HL-60/S4 treated with retinoic acid at 250 ng/mL for 4 days and 3 days (cell line): ENCODE results near the gene P2RX6.

ENCODE experiments used
- in situ Hi-C: fragments of 300-500 bp; cut with MboI; formaldehyde crosslinking; loops from 2 replicates; pipeline ENCODE4 v1.7.0; 2022; ENCODE audit warnings: low sequenced_read_pairs

P2RX6 gene

DNA sequence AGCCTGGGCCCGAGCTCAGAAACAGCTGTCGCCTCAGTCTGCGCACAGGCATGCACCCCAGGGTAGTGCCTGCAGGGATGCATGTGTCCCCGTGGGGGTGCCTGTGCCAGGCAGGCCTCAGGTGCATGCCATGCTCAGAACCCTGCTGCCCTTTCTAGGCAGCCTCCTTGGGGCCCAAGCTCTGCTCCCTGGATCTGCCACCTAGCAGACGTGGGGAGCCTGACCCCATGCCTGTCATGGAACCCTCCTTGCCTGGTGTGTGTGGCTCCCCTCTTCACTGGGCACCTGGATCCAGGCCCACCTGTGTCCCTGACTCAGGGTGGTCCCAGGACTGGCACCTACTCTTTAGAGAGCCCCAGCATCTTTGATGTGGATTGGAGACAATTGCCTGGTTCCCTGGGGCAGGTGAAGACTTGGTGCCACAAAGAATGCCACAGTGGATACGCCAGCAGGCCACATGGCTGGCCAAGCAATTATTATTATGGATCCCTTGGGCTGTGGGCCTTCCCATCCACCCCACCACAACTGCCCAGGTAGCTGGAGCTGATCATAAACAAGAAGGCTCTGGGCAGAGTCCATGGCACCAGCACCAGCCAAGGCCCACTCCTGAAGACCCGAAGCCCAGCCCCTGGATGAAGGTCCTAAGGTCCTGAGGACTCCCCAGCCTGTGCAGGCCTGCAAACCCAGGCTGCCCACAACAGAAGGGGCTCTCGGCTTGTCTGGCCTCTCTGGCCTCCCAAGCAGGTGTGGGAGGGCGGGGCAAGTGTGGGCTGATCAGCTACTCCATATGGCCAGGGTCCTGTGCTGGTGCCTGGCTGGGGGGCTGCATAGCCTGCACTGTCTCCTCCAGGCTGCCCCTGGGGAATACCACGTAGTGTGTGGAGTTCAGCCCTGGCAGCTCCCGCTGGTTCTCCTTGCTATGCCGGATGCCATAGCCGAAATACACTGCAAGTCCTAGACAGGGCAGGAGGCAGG lies 13.6 kb downstream of the P2RX6 start:
- in situ Hi-C loops: no loop called here

DNA sequence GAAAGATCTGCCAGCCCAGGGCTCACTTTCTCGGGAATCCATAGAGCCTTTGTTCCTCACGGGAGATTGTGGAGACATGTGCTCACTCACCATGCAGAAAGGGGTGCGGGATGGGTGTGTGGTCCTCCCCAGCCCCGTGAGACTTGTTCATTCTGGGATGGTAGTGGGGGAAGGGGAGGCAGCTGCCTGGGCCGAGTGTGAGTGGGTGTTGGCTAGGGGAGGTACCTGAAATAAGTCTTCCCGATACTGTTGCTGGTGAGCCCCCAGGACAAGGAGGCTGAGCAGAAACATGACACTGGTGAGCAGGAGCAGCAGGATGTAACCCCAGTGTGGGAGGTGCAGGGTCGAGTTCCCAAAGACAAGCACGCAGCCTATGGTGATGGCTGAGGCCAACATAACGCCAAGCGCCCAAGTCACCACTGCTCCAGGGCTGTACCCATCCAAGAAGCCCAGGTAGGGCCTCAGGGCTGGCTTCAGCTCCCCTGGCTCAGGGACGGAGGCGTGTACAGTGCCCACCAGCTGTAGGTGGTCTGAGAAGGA lies 14.6 kb downstream of the P2RX6 start:
- in situ Hi-C loops: loop anchor here (10.0 kb wide), 1 partner anchor 65 kb away; no protein-coding TSS in a partner anchor

DNA sequence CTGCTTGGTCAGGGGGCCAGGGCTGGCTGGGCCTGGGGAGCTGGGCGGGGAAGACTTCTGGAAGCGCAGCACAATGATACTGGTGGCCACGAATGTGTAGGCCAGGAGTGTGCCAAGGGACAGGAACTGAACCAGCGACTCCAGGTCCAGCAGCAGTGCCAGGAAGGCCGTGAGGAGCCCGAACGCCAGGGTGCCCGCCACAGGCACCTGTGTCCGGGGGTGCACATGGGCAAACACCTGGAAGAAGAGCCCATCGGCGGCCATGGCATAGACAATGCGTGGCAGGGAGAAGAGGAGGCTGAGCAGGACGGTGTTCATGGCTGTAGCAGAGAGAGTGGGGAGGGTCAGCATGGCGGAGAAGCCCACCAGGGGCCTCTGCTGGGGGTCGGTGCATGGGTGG lies 15.1 kb downstream of the P2RX6 start:
- in situ Hi-C loops: loop anchor here (10.0 kb wide), 1 partner anchor 65 kb away; no protein-coding TSS in a partner anchor

DNA sequence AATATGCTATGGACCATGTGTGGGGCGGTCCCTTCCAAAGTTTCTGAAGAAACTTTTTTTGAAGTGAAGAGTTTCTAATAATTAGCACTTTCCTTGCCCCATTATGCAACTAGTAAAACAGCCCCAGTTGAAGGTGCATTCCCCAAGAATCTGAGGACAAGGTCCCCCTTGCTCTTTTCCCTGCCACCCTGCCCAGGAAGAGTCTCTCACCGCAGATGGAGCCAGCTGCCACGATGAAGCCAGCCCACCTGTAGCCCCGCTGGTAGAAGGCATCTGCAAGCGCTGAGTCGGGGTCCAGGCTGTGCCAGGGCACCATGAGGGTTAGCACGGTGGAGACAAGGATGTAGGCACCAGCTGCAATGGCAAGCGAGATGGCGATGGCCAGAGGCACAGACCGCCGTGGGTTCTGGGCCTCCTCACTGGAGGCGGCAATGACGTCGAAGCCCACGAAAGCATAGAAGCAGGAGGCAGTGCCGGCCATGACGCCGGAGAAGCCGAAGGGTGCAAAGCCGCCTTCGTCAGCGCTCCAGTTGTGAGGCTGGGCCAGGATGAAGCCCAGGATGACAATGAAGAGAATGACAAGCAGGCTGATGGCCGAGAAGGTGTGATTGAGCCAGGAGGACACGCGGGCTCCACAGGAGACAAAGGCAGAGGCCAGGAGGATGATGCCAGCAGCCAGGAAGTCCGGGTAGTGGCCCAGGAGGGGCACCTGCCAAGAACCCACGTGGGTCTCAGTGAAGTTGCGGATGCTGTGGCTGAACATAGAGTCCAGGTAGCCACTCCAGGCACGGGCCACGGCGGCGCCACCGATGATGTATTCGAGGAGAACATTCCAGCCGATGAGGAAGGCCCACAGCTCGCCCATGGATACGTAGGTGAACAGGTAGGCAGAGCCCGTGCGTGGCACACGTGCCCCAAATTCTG lies 15.9 kb downstream of the P2RX6 start:
- in situ Hi-C loops: loop anchor here (10.0 kb wide), 1 partner anchor 64 kb away; no protein-coding TSS in a partner anchor

DNA sequence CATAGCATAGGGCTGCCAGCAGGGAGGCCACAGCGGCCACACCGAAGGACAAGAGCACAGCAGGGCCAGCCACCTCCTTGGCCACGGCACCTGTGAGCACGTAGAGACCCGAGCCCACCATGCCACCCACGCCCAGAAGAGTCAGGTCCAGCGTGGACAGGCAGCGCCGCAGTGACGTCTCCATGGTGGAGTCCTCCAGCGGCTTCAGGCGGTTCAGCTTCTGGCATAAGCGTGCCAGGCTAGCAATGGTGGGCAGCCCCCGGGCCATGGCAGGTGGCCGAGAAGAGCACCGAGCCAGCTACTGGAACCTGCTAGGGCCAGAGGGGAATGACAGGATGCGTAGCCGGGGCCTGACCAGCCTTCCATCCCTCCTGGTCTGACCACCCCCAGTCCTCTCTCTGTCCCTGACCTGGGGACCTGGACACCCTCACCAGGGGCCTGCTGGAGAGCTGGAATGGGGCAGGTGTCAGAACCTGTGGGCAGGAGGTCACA lies 16.6 kb downstream of the P2RX6 start:
- in situ Hi-C loops: loop anchor here (10.0 kb wide), 1 partner anchor 63 kb away; no protein-coding TSS in a partner anchor

DNA sequence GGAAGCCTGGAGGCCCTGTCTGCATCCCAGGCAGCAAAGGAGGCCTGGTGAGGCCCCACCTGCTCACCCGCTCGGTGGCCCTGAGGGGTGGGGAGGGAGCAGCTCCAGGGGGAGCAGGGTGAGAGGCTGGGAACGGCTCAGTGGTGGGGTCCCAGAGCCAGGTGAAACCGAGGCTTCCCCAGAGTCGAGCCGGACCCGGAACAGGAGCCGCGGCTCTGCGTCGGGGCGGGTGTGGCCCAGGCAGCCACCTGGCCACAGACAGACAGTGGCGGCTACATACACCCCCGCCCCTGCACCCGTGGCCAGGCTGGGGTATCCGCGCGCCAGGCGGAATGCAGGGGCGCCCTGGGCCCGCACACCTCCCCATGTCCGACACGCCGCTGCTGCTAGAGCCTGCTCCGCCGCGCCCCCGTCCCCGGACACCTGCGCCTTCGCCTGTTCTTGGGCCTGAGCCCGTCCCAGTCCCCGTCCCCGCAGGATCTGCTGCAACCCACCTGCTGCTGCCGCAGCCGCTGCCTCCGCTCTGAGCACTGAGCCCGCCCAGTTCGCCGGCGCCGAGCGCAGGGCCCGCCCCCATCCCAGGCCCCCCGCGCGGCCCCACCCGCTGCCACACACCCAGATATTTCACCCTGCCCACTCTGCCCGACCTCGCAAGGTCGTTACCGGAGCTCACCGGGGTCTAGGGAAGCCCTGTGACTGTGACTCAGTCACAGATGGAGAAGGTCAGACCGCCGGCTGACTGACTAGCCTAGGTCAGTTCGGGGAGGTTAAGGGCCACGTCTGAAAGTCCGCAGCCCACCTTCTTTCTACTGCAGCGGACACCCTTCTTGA lies 17.3 kb downstream of the P2RX6 start, which contains the start of gene SLC7A4:
Gene SLC7A4, minus strand, starts transcription at position 525 of the 831 bp plus-strand sequence. CDS start 749 bp downstream, outside the sequence.
- in situ Hi-C loops: loop anchor here (10.0 kb wide), 1 partner anchor 63 kb away; no protein-coding TSS in a partner anchor

DNA sequence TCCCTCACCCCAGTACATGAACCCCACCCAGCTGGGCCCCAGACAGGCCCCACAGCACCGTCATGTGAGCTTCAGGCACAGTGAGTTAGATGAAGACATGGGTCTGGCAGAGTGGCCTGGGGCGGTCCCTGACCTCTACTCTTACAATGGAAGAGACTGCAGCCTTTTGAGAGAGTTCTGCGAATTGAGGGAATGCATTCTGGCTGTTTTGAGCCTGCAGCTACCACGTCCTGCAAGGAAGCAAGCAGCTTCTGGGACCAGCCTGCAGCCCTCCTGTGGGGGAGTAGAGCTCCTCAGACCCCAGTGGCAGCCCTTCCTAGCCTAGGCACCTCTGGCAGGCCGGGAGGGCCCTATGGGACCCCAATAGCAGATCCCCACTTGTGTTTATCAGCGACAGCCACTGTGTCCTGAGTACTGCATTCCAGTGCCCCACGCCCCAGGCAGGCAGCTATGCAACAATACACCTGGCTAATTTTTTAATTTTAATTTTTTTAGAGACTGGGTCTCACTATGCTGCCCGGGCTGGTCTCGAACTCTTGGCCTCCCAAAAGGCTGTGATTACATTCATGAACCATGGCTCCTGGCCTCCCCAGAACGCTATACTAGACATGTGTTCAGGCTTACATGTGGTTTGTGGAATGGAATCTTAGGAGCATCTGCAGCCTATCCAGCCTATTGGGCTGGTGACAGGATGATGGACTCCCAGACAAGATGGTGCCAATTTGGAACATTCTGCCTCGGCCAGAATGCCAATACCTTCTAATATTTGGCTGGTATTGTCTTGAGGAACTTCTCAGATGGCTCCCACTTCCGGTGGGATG lies 18.1 kb downstream of the P2RX6 start:
- in situ Hi-C loops: loop anchor here (10.0 kb wide), 1 partner anchor 62 kb away; no protein-coding TSS in a partner anchor

DNA sequence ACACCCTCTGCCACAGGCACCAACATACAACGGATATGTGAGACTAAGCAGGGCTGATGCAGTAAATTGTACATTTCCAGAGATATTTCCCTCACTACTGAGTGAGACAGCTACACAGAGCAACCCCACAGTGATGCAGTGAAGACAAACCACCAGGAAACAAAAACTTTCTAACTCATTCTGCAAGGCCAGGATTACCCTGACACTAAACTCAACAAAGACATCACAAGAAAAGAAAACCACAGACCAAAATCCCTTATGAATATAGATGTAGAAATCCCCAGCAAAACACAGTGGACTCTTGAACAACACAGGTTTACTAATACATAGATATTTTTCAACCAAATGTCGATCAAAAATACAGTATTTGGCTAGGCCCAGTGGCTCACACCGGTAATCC lies 18.9 kb downstream of the P2RX6 start:
- in situ Hi-C loops: loop anchor here (10.0 kb wide), 1 partner anchor 61 kb away; no protein-coding TSS in a partner anchor

DNA sequence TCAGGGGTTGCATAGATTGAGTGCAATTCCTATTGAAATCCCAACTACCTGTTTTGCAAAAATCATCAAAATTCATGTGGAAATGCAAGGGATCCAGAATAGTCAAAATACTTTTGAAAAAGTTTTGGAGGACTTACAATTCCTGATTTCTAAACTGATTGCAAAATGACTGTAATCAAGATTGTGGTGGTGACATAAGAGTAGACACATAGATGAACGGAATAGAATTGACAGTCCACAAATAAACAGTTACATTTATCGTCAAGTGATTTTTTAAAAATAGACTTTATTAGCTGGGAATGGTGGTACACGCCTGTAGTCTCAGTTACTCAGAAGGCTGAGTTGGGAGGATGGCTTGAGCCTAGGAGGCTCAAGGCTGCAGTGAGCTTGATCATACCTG lies 20.0 kb downstream of the P2RX6 start:
- in situ Hi-C loops: loop anchor here (10.0 kb wide), 1 partner anchor 60 kb away; no protein-coding TSS in a partner anchor

DNA sequence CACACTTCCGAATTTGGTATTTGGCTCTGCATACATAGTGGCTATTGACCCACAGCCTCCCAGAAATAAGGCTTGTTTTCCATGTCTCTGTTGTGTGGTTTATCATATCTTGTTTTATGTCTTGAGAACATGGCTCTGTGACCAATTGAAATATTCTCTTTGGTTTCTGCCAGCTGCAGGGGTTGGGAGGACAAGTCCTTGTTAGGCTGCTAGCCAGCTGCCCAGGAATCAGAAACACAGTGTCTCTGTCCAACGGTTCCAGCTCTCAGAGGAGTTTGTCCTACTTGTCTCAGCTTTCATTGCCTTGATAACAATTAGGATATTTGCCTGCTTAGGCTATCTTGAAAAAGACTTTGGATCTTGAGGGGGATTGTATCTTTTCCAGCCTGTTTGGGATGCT lies 23.4 kb downstream of the P2RX6 start:
- in situ Hi-C loops: loop anchor here (10.0 kb wide), 1 partner anchor 56 kb away; no protein-coding TSS in a partner anchor

DNA sequence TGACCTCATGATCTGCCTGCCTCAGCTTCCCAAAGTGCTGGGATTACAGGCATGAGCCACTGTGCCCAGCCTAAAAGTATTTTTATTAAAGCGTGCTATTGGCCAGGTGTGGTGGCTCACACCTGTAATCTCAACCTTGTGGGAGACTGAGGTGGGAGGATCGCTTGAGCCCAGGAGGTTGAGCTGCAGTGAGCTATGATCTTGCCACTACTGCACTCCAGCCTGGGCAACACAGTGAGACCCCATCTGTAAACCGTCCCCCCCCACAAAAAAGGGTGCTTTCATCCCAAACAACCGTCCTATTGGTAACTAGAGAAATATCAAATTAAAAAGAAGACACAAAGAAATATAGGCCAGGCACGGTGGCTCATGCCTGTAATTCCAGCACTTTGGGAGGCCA lies 24.2 kb downstream of the P2RX6 start:
- in situ Hi-C loops: loop anchor here (10.0 kb wide), 1 partner anchor 56 kb away; no protein-coding TSS in a partner anchor

DNA sequence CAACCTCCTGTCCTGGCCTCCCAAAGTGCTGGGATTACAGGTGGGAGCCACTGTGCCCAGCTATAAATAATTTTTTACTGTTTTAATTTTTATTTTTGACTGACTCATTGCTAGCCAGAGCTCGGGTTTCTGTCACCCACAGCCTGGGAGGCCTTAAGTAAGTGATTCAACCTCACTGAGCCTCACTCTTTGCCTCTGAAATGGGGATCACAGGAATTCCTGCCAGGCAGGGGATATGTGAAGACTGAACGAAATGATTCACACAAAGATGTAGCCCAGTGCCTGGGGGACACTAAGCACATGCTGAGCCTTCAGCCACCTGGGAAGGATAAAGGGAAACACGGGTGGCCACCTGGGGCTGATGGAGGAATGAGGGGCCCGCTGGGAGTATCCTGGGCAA lies 27.0 kb downstream of the P2RX6 start:
- in situ Hi-C loops: no loop called here

DNA sequence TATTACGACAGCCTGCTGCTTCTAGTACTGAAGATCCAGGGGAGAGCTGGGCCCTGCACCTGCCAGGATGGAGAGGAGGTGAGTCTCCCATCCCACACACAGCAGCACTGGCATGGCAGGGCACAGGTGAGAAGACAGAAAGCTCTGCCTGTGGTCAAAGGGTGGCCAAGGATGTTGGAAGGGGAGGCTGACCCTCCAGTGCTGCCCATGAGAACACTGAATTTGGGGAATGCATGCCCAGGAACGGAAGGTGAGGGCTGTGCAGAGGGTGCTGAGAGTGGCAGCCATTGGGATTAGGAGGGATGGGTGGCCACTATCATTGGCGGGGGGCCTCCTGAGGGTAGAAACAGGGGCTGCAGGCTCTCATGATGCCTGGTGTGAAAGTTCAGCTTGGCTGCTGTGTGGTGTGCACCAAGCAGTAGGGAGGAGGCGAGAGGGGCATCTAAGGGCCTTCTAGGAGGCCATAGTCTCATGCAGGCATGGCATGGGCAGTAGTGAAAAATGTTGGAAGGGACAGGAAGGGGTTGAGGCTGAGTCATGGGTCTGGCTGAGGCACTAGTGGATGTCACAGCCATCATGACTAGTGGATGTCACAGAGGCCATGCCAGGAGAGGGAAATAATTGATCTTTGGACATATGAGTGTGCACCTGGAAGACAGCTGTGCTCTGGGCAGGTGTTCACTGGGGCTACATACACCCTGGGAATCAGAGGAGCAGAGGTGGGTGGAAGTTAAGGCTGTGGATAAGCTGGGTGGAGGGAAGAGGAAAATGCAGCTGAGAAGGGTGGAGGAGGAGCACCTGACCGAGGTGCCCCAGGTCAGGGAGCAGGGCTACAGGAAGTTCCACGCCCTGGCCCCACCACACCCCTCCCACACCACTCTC lies 28.3 kb downstream of the P2RX6 start:
- in situ Hi-C loops: no loop called here

DNA sequence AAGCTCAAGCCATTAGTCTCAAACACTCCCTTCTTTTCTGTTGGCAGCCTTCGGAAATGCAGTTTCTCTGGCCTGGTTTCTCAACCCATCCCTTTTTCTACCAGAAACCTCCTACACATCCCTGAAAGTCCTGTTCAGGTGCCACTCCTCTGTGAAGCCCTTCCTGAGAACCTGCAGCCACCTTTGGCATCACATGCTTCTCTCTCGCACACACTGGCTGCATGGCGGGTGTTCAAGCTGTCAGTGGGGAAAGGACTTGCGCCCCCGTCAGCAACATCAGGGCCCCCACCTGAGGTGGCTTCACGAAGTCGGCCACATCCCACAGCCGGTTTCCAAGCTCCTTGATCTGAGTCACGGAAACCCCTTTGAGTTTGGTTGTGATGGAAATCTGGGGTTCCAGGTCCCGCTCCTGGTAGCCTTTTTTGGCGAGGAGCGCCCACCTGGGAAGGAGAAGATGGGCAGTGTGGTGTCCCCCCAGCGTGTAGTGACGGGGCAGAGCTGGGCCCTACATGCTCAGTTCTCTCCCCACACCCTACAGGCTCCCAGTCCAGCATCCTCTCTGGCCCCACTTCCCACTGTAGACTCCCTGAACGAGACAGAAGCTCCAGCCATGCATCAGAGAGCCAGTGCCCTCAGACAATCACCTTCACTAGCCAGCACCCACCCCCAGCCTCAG lies 29.0 kb downstream of the P2RX6 start:
- in situ Hi-C loops: no loop called here

DNA sequence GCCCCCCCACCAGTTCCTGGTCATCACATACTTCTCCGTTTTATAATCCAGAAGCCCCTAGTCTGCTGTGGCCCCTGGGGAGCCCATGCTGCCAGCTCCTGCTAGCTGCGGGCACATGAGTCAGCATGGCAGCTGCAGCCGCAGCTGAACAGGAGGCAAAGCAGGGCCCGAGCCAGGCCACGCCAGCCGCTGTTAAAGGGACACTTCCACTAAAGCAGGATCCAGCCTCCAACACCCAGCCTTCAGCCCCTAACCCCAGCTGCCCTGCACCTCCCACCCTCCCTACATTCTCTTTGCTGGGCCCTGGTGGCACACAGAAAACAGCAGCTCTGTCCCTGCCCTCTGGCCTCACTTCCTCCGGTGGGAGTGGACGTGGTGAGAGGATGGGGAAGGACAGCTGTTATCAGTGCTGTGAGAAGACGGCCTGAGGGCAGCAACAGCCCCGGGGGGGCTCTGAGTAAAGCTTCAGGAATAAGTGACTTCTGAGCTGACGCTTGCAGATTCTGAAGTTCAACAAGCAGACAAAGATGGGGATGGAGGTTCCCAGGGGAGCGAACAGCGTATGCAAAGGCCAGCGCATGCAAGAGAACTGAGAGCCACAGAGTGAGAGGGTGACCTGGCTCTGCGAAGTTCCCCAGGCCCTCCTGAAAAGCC lies 30.1 kb downstream of the P2RX6 start:
- in situ Hi-C loops: no loop called here

DNA sequence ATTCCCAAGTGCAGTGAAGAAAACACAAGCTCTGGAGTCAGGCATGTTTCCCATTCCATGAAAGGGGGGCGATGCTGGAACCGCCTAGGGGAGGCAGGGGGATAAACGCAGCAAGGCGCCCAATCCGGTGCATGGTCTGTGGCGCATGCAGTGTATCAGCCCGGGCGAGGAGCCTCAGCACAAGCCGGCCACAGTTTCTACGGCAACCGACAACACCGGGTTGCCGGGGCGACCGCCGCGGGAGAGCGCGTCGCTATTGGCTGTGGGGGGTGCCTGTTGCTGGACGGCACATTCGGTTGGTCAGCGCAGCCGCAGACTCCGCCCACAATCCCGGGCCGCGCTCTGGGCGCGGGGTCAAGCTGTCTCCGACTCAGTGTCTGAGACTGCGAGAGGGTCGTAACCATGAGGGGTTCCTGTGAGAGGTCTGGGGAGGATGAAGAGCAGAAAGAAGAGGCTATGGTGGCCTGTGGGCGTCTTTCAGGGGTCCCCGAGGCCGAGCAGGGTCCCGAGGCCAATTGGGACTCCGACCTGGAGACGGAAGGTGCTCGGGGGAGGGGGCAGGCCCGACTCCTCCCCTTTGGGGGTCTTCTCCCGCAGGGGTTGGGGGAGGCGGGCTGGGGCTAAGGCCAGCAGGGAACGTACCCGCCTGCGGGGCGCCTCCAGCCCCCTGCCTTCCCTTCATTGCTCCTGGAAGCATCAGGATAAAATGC lies 30.8 kb downstream of the P2RX6 start, which contains the start of gene LRRC74B:
Gene LRRC74B, plus strand, starts transcription at position 362 of the 710 bp plus-strand sequence. Its CDS starts 41 bp downstream, at position 403.
- in situ Hi-C loops: no loop called here
